GM12872 (cell line): ENCODE results near the gene HELZ.

Experiments
- CTCF ChIP-seq: IDR thresholded peaks from 3 replicates; pipeline ENCODE4 v1.5.1; 2011; ENCODE audit warnings: low read depth, mild to moderate bottlenecking, low read length, moderate library complexity; ENCODE audit not compliant: insufficient read depth

HELZ gene

GRCh38 chr17:67274466-67274865 is 29.5 kb upstream of the HELZ start:
- no peak for TF ChIP-seq CTCF

GRCh38 chr17:67273900-67274299 is 28.9 kb upstream of the HELZ start:
- no peak for TF ChIP-seq CTCF

GRCh38 chr17:67272312-67273047 is 27.5 kb upstream of the HELZ start:
- TF ChIP-seq CTCF: no peak

GRCh38 chr17:67270416-67270815 is 25.4 kb upstream of the HELZ start:
- TF ChIP-seq CTCF: no peak

- no peak for TF ChIP-seq CTCF
Measured at GRCh38 chr17:67266496-67266895, 21.5 kb upstream of the HELZ start.

- no peak for TF ChIP-seq CTCF
Measured at GRCh38 chr17:67265436-67266019, 20.5 kb upstream of the HELZ start.

- TF ChIP-seq CTCF: no peak
Measured at GRCh38 chr17:67262435-67263117, 17.6 kb upstream of the HELZ start.
